A549 (cell line): Measurements from ENCODE around the gene CD69. TPM values are rescaled to one million over a fixed set of nuclear protein-coding genes. Genes with fewer than 3 reads are reported as not detected.

Experiments
- ATAC-seq, 2 experiments: fragments of 200-7000 bp in 1 of 2; fragments of >200 bp in 1 of 2; cut with Nextera tagmentation in 1 of 2; cut with Tn5 transposase in 1 of 2; 3 replicates each; pipeline versions ENCODE4 v1.8.0 to v1.9.1; 2018 to 2020; ENCODE audit warnings: mild to moderate bottlenecking in 1 of 2, moderate library complexity in 1 of 2
- CTCF ChIA-PET: fragments of 300-600 bp; sonication (Branson Sonifier 250); formaldehyde crosslinking; extraction: SDS; loops from one replicate; lab custom pipeline; 2021; ENCODE audit warnings: antibody characterized with exemption, inconsistent platforms; lab: Yijun Ruan, JAX
- POLR2A ChIA-PET: fragments of 350-600 bp; formaldehyde crosslinking; extraction: SDS; loops from one replicate; lab custom pipeline; 2021; ENCODE audit warnings: antibody characterized with exemption, inconsistent platforms; lab: Yijun Ruan, JAX
- DNase-seq, 2 experiments: peaks; one replicate each; pipeline versions ENCODE4 v3.0.0 to v3.0.0-alpha.2; 2011 to 2016; ENCODE audit warnings: low read depth in 1 of 2, low spot score in 1 of 2
- FAIRE-seq: peaks from 2 replicates; lab custom pipeline; 2011; peaks lifted over from hg19 to GRCh38; lab: Jason Lieb, UNC
- H3K27ac ChIP-seq, 2 experiments: fragments of >200 bp; sonication (Bioruptor Twin); formaldehyde crosslinking; 3 replicates each; pipeline ENCODE4 v1.5.1; 2016 to 2017
- H3K4me1 ChIP-seq: fragments of >200 bp; sonication (Bioruptor Twin); formaldehyde crosslinking; 3 replicates; pipeline ENCODE4 v1.6.1; 2016
- H3K4me2 ChIP-seq: fragments of >200 bp; sonication (Bioruptor Twin); formaldehyde crosslinking; 3 replicates; pipeline ENCODE4 v1.6.1; 2016
- H3K4me3 ChIP-seq: fragments of >200 bp; sonication (Bioruptor Twin); formaldehyde crosslinking; 3 replicates; pipeline ENCODE4 v1.5.1; 2016
- H3K9me3 ChIP-seq: fragments of >200 bp; sonication (Bioruptor Twin); formaldehyde crosslinking; 3 replicates; pipeline ENCODE4 v1.6.1; 2016
- ATOH8 ChIP-seq: fragments of 250-450 bp; sonication (Bioruptor Pico); IDR thresholded peaks from 2 replicates; pipeline ENCODE4 v1.5.0; 2020; ENCODE audit warnings: low read depth, mild to moderate bottlenecking, moderate library complexity
- BHLHE40 ChIP-seq: IDR thresholded peaks from 2 replicates; pipeline ENCODE4 v1.6.1; 2012; ENCODE audit warnings: low read depth, low read length, inconsistent platforms
- CBX8 ChIP-seq: fragments of 200-600 bp; sonication (generic); IDR thresholded peaks from 2 replicates; pipeline ENCODE4 v1.6.1; 2016
- CHD2 ChIP-seq: fragments of 150-350 bp; IDR thresholded peaks from 2 replicates; pipeline ENCODE4 v1.6.1; 2014; ENCODE audit warnings: low read length; ENCODE audit not compliant: partially characterized antibody
- CHD4 ChIP-seq: fragments of 200-600 bp; sonication (generic); IDR thresholded peaks from 2 replicates; pipeline ENCODE4 v1.6.1; 2016; ENCODE audit warnings: antibody characterized with exemption, mild to moderate bottlenecking, borderline replicate concordance
- E2F6 ChIP-seq: IDR thresholded peaks from 2 replicates; pipeline ENCODE4 v1.6.1; 2012; ENCODE audit warnings: low read depth, borderline replicate concordance
- EHF ChIP-seq: fragments of 250-450 bp; sonication (Bioruptor Pico); IDR thresholded peaks from 2 replicates; pipeline ENCODE4 v1.5.0; 2020; ENCODE audit warnings: mild to moderate bottlenecking
- EHMT2 ChIP-seq: fragments of 200-600 bp; sonication (generic); IDR thresholded peaks from 2 replicates; pipeline ENCODE4 v1.6.1; 2016; ENCODE audit warnings: antibody characterized with exemption, low read depth, mild to moderate bottlenecking, moderate library complexity
- ELK1 ChIP-seq: fragments of 150-350 bp; IDR thresholded peaks from 2 replicates; pipeline ENCODE4 v1.6.1; 2014; ENCODE audit warnings: low read depth, mild to moderate bottlenecking, low read length
- ESRRA ChIP-seq: fragments of 150-350 bp; IDR thresholded peaks from 2 replicates; pipeline ENCODE4 v1.6.1; 2014; ENCODE audit warnings: mild to moderate bottlenecking, low read length, borderline replicate concordance
- FOSL2 ChIP-seq, 2 experiments: fragments of 450-650 bp in 1 of 2; fragments of >200 bp in 1 of 2; sonication (Bioruptor Twin) in 1 of 2; formaldehyde crosslinking; IDR thresholded peaks; 2 replicates each; pipeline versions ENCODE4 v1.5.0 to v1.6.1; 2016 to 2020; ENCODE audit warnings: mild to moderate bottlenecking in 1 of 2, moderate library complexity in 1 of 2
- GATA3 ChIP-seq: IDR thresholded peaks from 2 replicates; pipeline ENCODE4 v1.6.1; 2012; ENCODE audit warnings: borderline replicate concordance
- HDAC2 ChIP-seq: fragments of 200-600 bp; sonication (generic); IDR thresholded peaks from 2 replicates; pipeline ENCODE4 v1.6.1; 2016
- HES2 ChIP-seq: fragments of >200 bp; sonication (Bioruptor Twin); formaldehyde crosslinking; IDR thresholded peaks from 2 replicates; pipeline ENCODE4 v1.6.1; 2016
- HMGXB4 ChIP-seq: fragments of 250-450 bp; sonication (Bioruptor Pico); IDR thresholded peaks from 2 replicates; pipeline ENCODE4 v1.5.0; 2021; ENCODE audit warnings: mild to moderate bottlenecking, moderate library complexity, borderline replicate concordance
- HOXB5 ChIP-seq: fragments of 250-450 bp; sonication (Bioruptor Pico); IDR thresholded peaks from 2 replicates; pipeline ENCODE4 v1.5.0; 2020; ENCODE audit warnings: mild to moderate bottlenecking, moderate library complexity
- JUN ChIP-seq, 2 experiments: fragments of >200 bp; sonication (Bioruptor Twin); formaldehyde crosslinking; IDR thresholded peaks; 2 replicates in 1 of 2; 3 replicates in 1 of 2; pipeline ENCODE4 v1.6.1; 2016 to 2017
- JUNB ChIP-seq: fragments of >200 bp; sonication (Bioruptor Twin); formaldehyde crosslinking; IDR thresholded peaks from 2 replicates; pipeline ENCODE4 v1.6.1; 2016
- KDM5A ChIP-seq: fragments of 200-600 bp; sonication (generic); IDR thresholded peaks from 2 replicates; pipeline ENCODE4 v1.6.1; 2016; ENCODE audit warnings: antibody characterized with exemption, mild to moderate bottlenecking
- MAX ChIP-seq: IDR thresholded peaks from 2 replicates; pipeline ENCODE4 v1.6.1; 2012
- NR3C1 ChIP-seq: fragments of >200 bp; sonication (Bioruptor Twin); formaldehyde crosslinking; IDR thresholded peaks from 3 replicates; pipeline ENCODE4 v1.6.1; 2017
- PHF8 ChIP-seq: fragments of 200-600 bp; sonication (generic); IDR thresholded peaks from 2 replicates; pipeline ENCODE4 v1.6.1; 2016; ENCODE audit warnings: low read depth, mild to moderate bottlenecking, antibody characterized with exemption, moderate library complexity, borderline replicate concordance
- POLR2AphosphoS2 ChIP-seq: conservative IDR thresholded peaks from 2 replicates; pipeline ENCODE4 v1.6.1; 2012; ENCODE audit warnings: low read length, improper control_type of control experiment, inconsistent platforms
- RARB ChIP-seq: fragments of 250-450 bp; sonication (Bioruptor Pico); IDR thresholded peaks from 2 replicates; pipeline ENCODE4 v1.8.0; 2021; ENCODE audit warnings: mild to moderate bottlenecking, moderate library complexity
- RCOR1 ChIP-seq: fragments of 150-350 bp; IDR thresholded peaks from 2 replicates; pipeline ENCODE4 v1.6.1; 2014; ENCODE audit warnings: antibody characterized with exemption, low read length, low read depth
- RFX5 ChIP-seq: fragments of 450-650 bp; IDR thresholded peaks from 2 replicates; pipeline ENCODE4 v1.7.1; 2014; ENCODE audit warnings: antibody characterized with exemption, mild to moderate bottlenecking, moderate library complexity
- SREBF2 ChIP-seq: fragments of 450-650 bp; IDR thresholded peaks from 2 replicates; pipeline ENCODE4 v1.6.1; 2014; ENCODE audit warnings: mild to moderate bottlenecking, moderate library complexity
- TP53 ChIP-seq: fragments of 250-450 bp; sonication (Bioruptor Pico); IDR thresholded peaks from 2 replicates; pipeline ENCODE4 v1.5.0; 2021; ENCODE audit warnings: mild to moderate bottlenecking, moderate library complexity
- ZC3H11A ChIP-seq: fragments of 450-650 bp; IDR thresholded peaks from 2 replicates; pipeline ENCODE4 v1.6.1; 2014; ENCODE audit warnings: antibody characterized with exemption, mild to moderate bottlenecking
- ZNF302 ChIP-seq: fragments of 250-450 bp; sonication (Bioruptor Pico); IDR thresholded peaks from 2 replicates; pipeline ENCODE4 v1.9.0; 2021; ENCODE audit warnings: inconsistent platforms, mild to moderate bottlenecking, moderate library complexity
- WGBS: methylation state at CpG from one replicate; pipeline ENCODE4 v1.1.6; 2017; ENCODE audit errors: missing lambda C conversion rate; 5-methylcytosine and 5-hydroxymethylcytosine counted together
- polyA plus RNA-seq, 4 experiments: library from polyadenylated mRNA; depleted of rRNA in 3 of 4; stranded (reverse); fragments of >200 nt; fragmentation: RNase III in 1 of 4; extraction: RNeasy Plus Mini Kit Qiagen cat#74134 plus additional on column Dnase treatment in 1 of 4; gene quantifications; 2 replicates in 3 of 4; 3 replicates in 1 of 4; pipeline ENCODE4 v1.2.3, GENCODE V29; 2011 to 2017

The CD69 gene
- polyA plus RNA-seq, 2 of the 4 experiments (the other 2 are of a cell fraction) = not detected

- no peak for ATAC-seq
- no peak overlapping the region for H3K27ac ChIP-seq
- no peak for TF ChIP-seq ATOH8 (CRISPR knock-in tag)
- no peak for TF ChIP-seq ESRRA
- no peak for TF ChIP-seq HES2
- TF ChIP-seq TP53 = no peak
- no peak for TF ChIP-seq POLR2AphosphoS2
- TF ChIP-seq EHMT2 = no peak
- TF ChIP-seq GATA3 = no peak
- TF ChIP-seq JUNB = no peak
- TF ChIP-seq CBX8 = no peak
- TF ChIP-seq MAX = no peak
- TF ChIP-seq KDM5A = no peak
- no peak for TF ChIP-seq RFX5
- no peak for TF ChIP-seq ELK1
- no peak for TF ChIP-seq SREBF2
- no peak for TF ChIP-seq ZNF302 (CRISPR knock-in tag)
- TF ChIP-seq BHLHE40 = no peak
- TF ChIP-seq, all 56 proteins: peak for 0
- WGBS = 95% methylated on average over 1 of the region's 1 CpG
- H3K9me3 ChIP-seq = no peaks in the 10 kb centered on the region
- no peak overlapping the region for H3K4me2 ChIP-seq
- ChIA-PET POLR2A (no interaction called here), CTCF (interaction anchor here (2.2 kb wide), 1 partner anchor 16 kb away, joined by 7 read pairs; no protein-coding TSS in a partner anchor)
- H3K4me1 ChIP-seq = peaks cover 35% of the 10 kb centered on the region
- DNase-seq (no peak), FAIRE-seq (no peak)
- no peak overlapping the region for H3K4me3 ChIP-seq
These were observed 36.7 kb downstream of the CD69 start for GRCh38 chr12:9724023-9724422.

GRCh38 chr12:9721394-9722092, 39.2 kb downstream of the CD69 start:
- Histone ChIP-seq H3K9me3 (no peaks in the 10 kb centered on the region), H3K4me2 (peak overlapping the region; percentile 85), H3K4me3 (peak overlapping the region; percentile 19; the same call in 1 of the 3 replicates), H3K4me1 (peaks cover 35% of the 10 kb centered on the region), H3K27ac (peak overlapping the region; percentile 74 to 80)
- DNase-seq (peak; percentile 71 to 90), ATAC-seq (peak; percentile 89 to 92), FAIRE-seq (peak; percentile 95)
- 16% methylated on average over 5 of the region's 5 CpGs for WGBS
- ChIA-PET POLR2A (no interaction called here), CTCF (interaction anchor here (1.1 to 1.9 kb wide), 3 partner anchors 13 to 145 kb away, joined by 3 to 7 read pairs (median 6); no protein-coding TSS in a partner anchor)
- TF ChIP-seq HMGXB4 (CRISPR knock-in tag) (no peak), HDAC2 (no peak), CHD2 (no peak), RCOR1 (no peak), BHLHE40 (no peak), E2F6 (no peak), HES2 (0 out of 2 replicates have a peak, but pooled peaks have one; percentile 24), KDM5A (no peak), HOXB5 (CRISPR knock-in tag) (no peak), PHF8 (no peak), JUN (IDR thresholded peaks at IDR 0.05) (peak in 1 of 2 experiments; percentile 65; a peak in 2 of 5 replicates), EHF (no peak), JUNB (peak; percentile 72), TP53 (no peak), FOSL2 (IDR thresholded peaks at IDR 0.05) (peak; percentile 46; the same call in 1 of the 2 replicates), FOSL2 (CRISPR knock-in tag; IDR thresholded peaks at IDR 0.05) (peak; percentile 85), ZC3H11A (no peak), NR3C1 (no peak), CHD4 (no peak), RARB (CRISPR knock-in tag) (no peak), ESRRA (no peak)
